ENCODE data around the gene PTPRG. TPM values are rescaled to one million over a fixed set of nuclear protein-coding genes. Genes with fewer than 3 reads are reported as not detected.

The PTPRG gene
- total RNA-seq, 4 donors from 2014 or later = 51.9 to 56.8 (median 54.4) TPM

DNA sequence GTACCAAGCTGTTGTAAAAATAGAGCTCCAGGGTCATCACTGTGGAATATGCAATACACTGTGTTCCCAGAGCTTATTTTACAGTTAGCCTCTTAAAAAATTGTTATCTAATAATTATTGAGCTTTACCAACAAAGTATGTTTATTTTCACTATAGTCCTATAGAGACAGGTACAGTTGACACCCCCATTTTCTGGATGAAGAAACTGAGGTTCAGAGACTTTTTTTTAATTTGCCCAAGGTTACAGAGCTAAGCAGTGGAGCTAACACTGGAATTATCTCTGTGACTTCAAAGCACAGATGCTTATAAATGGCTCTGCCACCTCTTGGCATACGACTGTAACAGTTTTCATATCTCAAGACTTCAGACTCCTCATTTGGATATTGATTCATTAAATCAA, 685.6 kb downstream of the PTPRG start:
- no peak for DNase-seq (ENCODE audit: extremely low spot score)
- Histone ChIP-seq H3K36me3 (no peaks in the 10 kb centered on the region), H3K4me3 (no peak overlapping the region), H3K4me1 (peaks cover 4 to 17% (median 16%) of the 10 kb centered on the region in 4 donors), H3K9me3 (no peaks in the 10 kb centered on the region), H3K27ac (replicated peaks in 1 of 4) (no peak overlapping the region), H3K27me3 (no peaks in the 10 kb centered on the region)
- TF ChIP-seq POLR2AphosphoS5 (IDR thresholded peaks at IDR 0.05) = no peak
- TF ChIP-seq, protein P1, sequence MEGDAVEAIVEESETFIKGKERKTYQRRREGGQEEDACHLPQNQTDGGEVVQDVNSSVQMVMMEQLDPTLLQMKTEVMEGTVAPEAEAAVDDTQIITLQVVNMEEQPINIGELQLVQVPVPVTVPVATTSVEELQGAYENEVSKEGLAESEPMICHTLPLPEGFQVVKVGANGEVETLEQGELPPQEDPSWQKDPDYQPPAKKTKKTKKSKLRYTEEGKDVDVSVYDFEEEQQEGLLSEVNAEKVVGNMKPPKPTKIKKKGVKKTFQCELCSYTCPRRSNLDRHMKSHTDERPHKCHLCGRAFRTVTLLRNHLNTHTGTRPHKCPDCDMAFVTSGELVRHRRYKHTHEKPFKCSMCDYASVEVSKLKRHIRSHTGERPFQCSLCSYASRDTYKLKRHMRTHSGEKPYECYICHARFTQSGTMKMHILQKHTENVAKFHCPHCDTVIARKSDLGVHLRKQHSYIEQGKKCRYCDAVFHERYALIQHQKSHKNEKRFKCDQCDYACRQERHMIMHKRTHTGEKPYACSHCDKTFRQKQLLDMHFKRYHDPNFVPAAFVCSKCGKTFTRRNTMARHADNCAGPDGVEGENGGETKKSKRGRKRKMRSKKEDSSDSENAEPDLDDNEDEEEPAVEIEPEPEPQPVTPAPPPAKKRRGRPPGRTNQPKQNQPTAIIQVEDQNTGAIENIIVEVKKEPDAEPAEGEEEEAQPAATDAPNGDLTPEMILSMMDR (IDR thresholded peaks at IDR 0.05) = no peak
- TF ChIP-seq EP300 (IDR thresholded peaks at IDR 0.05) = no peak
- TF ChIP-seq POLR2A (IDR thresholded peaks at IDR 0.05; ENCODE audit: low read depth) = no peak
- 88% methylated on average over 1 of the region's 1 CpG for WGBS
- intact Hi-C loops (cut with DNase I) = no loop called here

DNA sequence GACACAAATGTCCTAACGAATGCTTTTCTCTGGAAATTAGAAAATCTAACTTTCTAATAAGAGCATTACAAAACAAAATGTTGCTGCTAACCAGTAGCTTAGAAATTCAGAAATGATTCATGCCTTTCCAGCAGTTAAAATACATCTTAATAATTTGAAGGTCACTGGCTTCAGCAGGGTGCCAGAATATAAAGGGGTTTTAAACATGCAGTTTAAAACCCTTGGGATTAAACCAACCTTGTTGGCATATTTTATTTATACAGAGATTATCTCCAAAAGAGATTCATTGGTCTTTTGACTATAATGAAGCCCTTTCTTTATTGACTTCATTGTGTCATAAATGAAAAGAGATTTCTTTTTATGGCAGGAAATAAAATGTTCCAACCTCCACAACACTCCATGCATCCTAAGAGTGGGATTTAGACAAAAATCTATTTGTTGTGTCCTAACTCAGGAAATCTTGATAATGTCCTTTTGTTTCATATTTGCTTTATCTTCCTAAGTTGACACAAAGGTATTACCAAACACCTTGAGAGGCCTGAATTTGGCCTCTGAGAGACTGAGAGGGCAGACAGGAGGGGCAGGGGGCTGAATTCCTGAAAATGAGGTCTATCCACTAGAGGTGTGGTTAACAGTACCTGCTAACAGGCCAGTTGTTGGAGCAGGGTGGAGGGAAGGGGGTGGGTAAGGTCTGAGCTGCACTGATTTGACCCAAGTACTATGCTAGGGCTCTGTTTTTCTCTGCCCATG, 687.5 kb downstream of the PTPRG start:
- Histone ChIP-seq H3K27me3 (no peaks in the 10 kb centered on the region), H3K9me3 (no peaks in the 10 kb centered on the region), H3K36me3 (no peaks in the 10 kb centered on the region), H3K4me1 (peaks cover 4 to 19% (median 16%) of the 10 kb centered on the region in 4 donors), H3K4me3 (no peak overlapping the region), H3K27ac (replicated peaks in 1 of 4) (no peak overlapping the region)
- TF ChIP-seq POLR2A (IDR thresholded peaks at IDR 0.05; ENCODE audit: low read depth) (no peak), POLR2AphosphoS5 (IDR thresholded peaks at IDR 0.05) (no peak), EP300 (IDR thresholded peaks at IDR 0.05) (no peak)
- TF ChIP-seq, protein P1 (IDR thresholded peaks at IDR 0.05) = no peak
- DNase-seq (ENCODE audit: extremely low spot score) = no peak
- intact Hi-C loops (cut with DNase I) = no loop called here
- 92% methylated on average over 1 of the region's 1 CpG for WGBS

DNA sequence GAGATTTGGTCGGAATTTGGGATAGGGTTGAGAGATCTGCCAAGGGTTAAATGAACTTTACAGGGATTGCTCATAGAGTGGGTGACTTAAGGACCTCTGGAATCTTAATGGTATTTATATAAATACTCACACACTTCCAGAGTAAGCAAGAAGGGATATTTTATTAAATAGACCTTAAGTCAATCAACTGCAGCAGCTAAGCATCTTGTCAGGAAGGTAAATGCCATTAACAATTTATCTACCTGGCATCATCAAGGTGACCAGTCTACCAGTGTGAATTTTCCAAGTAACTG, 688.1 kb downstream of the PTPRG start:
- Histone ChIP-seq H3K36me3 (no peaks in the 10 kb centered on the region), H3K9me3 (no peaks in the 10 kb centered on the region), H3K27ac (replicated peaks in 1 of 4) (no peak overlapping the region), H3K4me3 (no peak overlapping the region), H3K27me3 (no peaks in the 10 kb centered on the region), H3K4me1 (peaks cover 4 to 24% (median 16%) of the 10 kb centered on the region in 4 donors)
- WGBS = 84% methylated on average over 1 of the region's 1 CpG
- intact Hi-C loops (cut with DNase I) = no loop called here
- no peak for DNase-seq (ENCODE audit: extremely low spot score)
- TF ChIP-seq EP300 (IDR thresholded peaks at IDR 0.05) = no peak
- TF ChIP-seq, protein P1 (IDR thresholded peaks at IDR 0.05) = no peak

DNA sequence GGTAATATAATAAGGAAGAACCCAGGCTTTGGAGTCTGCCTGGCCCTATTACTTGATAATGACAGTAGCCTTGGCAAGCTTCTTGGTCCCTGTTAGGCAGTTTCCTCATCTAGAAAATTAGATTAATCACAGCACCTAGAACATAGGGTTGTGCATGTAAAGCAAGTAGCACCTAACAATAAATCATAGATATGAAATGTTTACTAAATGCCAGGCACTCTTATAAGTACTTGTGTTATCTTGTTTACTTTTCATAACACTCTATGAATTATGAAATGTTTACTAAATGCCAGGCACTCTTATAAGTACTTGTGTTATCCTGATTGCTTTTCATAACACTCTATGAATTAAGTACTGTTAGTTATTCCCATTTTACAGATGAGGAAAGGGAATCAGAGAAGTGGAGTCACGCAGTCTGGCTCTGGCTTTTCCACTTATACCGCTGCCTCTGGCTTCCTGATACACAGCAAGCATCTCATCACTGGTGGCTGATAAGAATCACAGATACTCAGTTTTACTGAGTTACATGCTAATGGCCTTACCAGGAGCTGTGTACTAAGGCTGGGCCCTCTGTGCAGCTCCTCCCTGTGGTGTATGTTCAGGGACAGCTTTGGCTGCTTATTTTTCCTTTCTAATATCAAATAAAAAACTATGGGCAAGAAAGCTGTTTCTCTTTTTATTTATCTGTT, 688.6 kb downstream of the PTPRG start:
- H3K27ac ChIP-seq (replicated peaks in 1 of 4) = no peak overlapping the region
- no peaks in the 10 kb centered on the region for H3K9me3 ChIP-seq
- TF ChIP-seq EP300 (IDR thresholded peaks at IDR 0.05) = no peak
- no peak for TF ChIP-seq POLR2AphosphoS5 (IDR thresholded peaks at IDR 0.05)
- no peak for TF ChIP-seq POLR2A (IDR thresholded peaks at IDR 0.05; ENCODE audit: low read depth)
- TF ChIP-seq, protein P1 (IDR thresholded peaks at IDR 0.05) = no peak
- no peaks in the 10 kb centered on the region for H3K36me3 ChIP-seq
- no peaks in the 10 kb centered on the region for H3K27me3 ChIP-seq
- DNase-seq (ENCODE audit: extremely low spot score) = no peak
- WGBS = 96% methylated on average over 2 of the region's 2 CpGs
- H3K4me3 ChIP-seq = no peak overlapping the region
- H3K4me1 ChIP-seq = peaks cover 4 to 24% (median 16%) of the 10 kb centered on the region in 4 donors
- intact Hi-C loops (cut with DNase I) = no loop called here

Measured in esophagus muscularis mucosa (tissue), 4 donors.